Cardiac muscle cell (in vitro differentiated cells and primary cell): Measurements from ENCODE around the gene TWSG1. TPM values are rescaled to one million over a fixed set of nuclear protein-coding genes. Genes with fewer than 3 reads are reported as not detected.

ENCODE experiments used
- DNase-seq, 2 donors: peaks; one replicate each; pipeline versions ENCODE4 v3.0.0 to v3.0.0-alpha.2; 2010 to 2017; ENCODE audit warnings: low read depth in 1 of 2, low spot score in 1 of 2
- H3K27ac ChIP-seq: fragments of 200-600 bp; sonication (generic); 2 replicates; pipeline ENCODE4 v1.5.1; 2016
- H3K27me3 ChIP-seq: fragments of 200-600 bp; sonication (generic); 2 replicates; pipeline ENCODE4 v1.6.0; 2016; ENCODE audit warnings: control low read depth
- H3K36me3 ChIP-seq: fragments of 200-600 bp; sonication (generic); 2 replicates; pipeline ENCODE4 v1.5.1; 2016; ENCODE audit warnings: control low read depth
- H3K4me1 ChIP-seq: fragments of 200-600 bp; sonication (generic); 2 replicates; pipeline ENCODE4 v1.8.1; 2017; ENCODE audit warnings: low read depth, mild to moderate bottlenecking, mixed run types
- H3K4me3 ChIP-seq: fragments of 200-600 bp; sonication (generic); 2 replicates; pipeline ENCODE4 v1.5.1; 2016; ENCODE audit warnings: mild to moderate bottlenecking
- H3K9me3 ChIP-seq: fragments of 200-600 bp; sonication (generic); 2 replicates; pipeline ENCODE4 v1.5.1; 2017; ENCODE audit warnings: low read depth, mild to moderate bottlenecking, control low read depth
- polyA plus RNA-seq: library from polyadenylated mRNA; unstranded; fragments of >200 nt; fragmentation: Nextera tagmentation; extraction: Ambion mirVana; gene quantifications from 2 replicates; pipeline ENCODE4 v1.2.1, GENCODE V29; 2016
- total RNA-seq: library from RNA; depleted of rRNA; stranded (reverse); fragments of >200 nt; gene quantifications from 2 replicates; pipeline ENCODE4 v1.2.3, GENCODE V29; 2016
- TF ChIP-seq, protein P1 (sequence below): IDR thresholded peaks from 2 replicates; pipeline ENCODE4 v1.5.1; 2012; ENCODE audit warnings: low read depth, mild to moderate bottlenecking, low read length

TWSG1 gene
- total and polyA plus RNA-seq, 2 experiments from 2014 or later: 20.9 to 21.2 TPM

DNA sequence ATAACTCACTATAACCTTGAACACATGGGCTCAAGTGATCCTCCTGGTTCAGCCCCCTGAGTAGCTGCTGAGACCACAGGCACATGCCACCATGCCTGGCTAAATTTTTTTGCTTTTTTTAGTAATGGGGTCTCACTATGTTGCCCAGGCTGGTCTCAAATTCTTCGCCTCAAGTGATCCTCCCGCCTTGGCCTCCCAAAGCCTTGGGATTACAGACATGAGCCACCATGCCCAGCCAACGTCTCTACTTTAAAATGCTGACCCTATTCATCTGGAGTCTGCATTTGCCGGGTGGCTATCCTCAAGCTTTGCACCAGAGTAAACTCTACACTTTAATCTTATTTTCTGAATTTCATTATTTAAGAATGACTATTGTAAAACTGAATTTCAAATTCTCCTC is 103.1 kb downstream of the TWSG1 start:
- TF ChIP-seq, protein P1, sequence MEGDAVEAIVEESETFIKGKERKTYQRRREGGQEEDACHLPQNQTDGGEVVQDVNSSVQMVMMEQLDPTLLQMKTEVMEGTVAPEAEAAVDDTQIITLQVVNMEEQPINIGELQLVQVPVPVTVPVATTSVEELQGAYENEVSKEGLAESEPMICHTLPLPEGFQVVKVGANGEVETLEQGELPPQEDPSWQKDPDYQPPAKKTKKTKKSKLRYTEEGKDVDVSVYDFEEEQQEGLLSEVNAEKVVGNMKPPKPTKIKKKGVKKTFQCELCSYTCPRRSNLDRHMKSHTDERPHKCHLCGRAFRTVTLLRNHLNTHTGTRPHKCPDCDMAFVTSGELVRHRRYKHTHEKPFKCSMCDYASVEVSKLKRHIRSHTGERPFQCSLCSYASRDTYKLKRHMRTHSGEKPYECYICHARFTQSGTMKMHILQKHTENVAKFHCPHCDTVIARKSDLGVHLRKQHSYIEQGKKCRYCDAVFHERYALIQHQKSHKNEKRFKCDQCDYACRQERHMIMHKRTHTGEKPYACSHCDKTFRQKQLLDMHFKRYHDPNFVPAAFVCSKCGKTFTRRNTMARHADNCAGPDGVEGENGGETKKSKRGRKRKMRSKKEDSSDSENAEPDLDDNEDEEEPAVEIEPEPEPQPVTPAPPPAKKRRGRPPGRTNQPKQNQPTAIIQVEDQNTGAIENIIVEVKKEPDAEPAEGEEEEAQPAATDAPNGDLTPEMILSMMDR: no peak
- Histone ChIP-seq H3K36me3 (no peaks in the 10 kb centered on the region), H3K4me1 (peaks cover 8% of the 10 kb centered on the region), H3K27ac (no peak overlapping the region), H3K27me3 (no peaks in the 10 kb centered on the region), H3K4me3 (no peak overlapping the region), H3K9me3 (no peaks in the 10 kb centered on the region)
- no peak for DNase-seq

DNA sequence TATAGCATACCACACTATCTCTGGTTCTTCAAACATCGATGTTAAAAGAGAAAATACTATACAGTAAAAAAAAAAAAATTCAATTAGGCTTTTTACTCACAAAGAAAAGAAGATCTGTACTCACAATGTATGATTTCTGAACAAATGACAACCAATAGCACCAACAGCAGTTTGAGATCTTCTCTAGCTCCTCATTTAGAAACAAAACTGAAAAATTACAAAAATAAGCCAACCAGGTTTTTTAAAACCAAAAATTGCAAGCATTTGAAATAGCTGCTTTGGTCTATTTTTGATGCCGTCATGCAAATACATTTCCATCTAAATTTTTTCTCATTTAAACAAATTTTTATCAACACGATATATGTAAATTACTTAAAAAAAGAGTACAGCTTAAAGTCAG is 106.5 kb downstream of the TWSG1 start:
- no peak overlapping the region for H3K4me3 ChIP-seq
- no peaks in the 10 kb centered on the region for H3K36me3 ChIP-seq
- no peaks in the 10 kb centered on the region for H3K27me3 ChIP-seq
- no peak overlapping the region for H3K27ac ChIP-seq
- H3K9me3 ChIP-seq: no peaks in the 10 kb centered on the region
- TF ChIP-seq, protein P1: no peak
- no peaks in the 10 kb centered on the region for H3K4me1 ChIP-seq
- DNase-seq: no peak

DNA sequence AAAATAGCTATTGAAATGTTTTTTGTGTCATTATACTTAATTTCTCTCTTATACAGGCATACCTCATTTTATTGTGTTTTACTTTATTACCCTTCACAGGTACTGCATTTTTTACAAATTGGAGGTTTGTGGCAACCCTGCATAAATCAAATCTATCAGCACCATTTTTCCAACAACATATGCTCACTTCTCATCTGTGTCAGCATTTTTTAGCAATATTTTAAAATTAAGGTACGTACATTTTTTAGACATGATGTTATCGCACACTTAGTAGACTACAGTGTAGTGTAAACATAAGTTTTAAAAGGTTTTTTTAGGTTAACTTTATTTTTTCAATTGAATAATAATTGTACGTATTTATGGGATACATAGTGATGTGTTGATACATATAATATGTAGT is 110.0 kb downstream of the TWSG1 start:
- Histone ChIP-seq H3K4me1 (no peaks in the 10 kb centered on the region), H3K27me3 (no peaks in the 10 kb centered on the region), H3K9me3 (no peaks in the 10 kb centered on the region), H3K27ac (no peak overlapping the region), H3K4me3 (no peak overlapping the region), H3K36me3 (no peaks in the 10 kb centered on the region)
- TF ChIP-seq, protein P1: no peak
- no peak for DNase-seq

DNA sequence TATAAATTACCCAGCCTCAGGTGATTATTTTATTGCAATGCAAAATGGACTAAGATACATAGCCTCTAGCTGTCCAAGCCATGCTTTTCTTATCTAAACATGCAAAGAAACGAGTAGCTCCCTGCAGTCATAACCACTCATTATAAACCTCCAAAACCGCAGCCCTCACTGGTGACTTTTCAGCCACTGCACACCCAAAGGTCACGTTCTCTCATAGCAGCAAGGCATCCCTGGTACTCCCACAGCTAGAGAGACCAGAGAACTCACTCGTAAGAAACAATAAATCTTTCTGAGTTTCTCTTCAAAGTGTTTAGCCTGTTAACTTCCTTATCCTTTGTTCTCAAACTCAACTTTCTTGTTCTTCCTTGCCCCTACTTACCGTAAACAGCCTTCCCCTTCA is 112.3 kb downstream of the TWSG1 start:
- no peaks in the 10 kb centered on the region for H3K27me3 ChIP-seq
- no peak overlapping the region for H3K4me3 ChIP-seq
- no peaks in the 10 kb centered on the region for H3K4me1 ChIP-seq
- no peak for DNase-seq
- TF ChIP-seq, protein P1: no peak
- no peaks in the 10 kb centered on the region for H3K36me3 ChIP-seq
- no peaks in the 10 kb centered on the region for H3K9me3 ChIP-seq
- H3K27ac ChIP-seq: no peak overlapping the region

DNA sequence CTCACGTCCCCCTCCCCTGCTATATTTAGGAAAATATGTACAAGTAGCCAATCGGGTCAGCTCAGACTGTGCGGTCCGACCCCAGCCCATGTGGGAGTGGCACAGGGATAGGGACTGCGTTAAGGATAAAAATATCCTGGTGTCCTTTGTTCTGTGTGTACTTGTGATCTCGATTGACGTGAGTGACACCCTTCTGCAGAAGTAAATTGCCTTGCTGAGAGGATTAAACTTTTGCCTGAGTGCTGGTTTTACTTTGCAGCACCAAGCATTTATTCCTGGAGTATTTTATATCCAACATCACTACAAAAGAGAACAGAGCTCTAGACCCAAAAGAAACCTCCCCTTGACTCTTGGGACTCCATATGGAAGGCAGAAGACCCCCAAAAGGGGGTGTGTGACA is 112.8 kb downstream of the TWSG1 start:
- TF ChIP-seq, protein P1: no peak
- Histone ChIP-seq H3K4me3 (no peak overlapping the region), H3K27ac (no peak overlapping the region), H3K36me3 (no peaks in the 10 kb centered on the region), H3K4me1 (no peaks in the 10 kb centered on the region), H3K27me3 (no peaks in the 10 kb centered on the region), H3K9me3 (no peaks in the 10 kb centered on the region)
- no peak for DNase-seq
